Measurements from ENCODE around the gene AOX1. TPM values are rescaled to one million over a fixed set of nuclear protein-coding genes. Genes with fewer than 3 reads are reported as not detected.

The AOX1 gene
- total and polyA plus RNA-seq, 2 of the 8 experiments (the other 6 are each of a cell fraction or from before 2014, with no cell fraction given): 5.6 to 8.3 TPM

DNA sequence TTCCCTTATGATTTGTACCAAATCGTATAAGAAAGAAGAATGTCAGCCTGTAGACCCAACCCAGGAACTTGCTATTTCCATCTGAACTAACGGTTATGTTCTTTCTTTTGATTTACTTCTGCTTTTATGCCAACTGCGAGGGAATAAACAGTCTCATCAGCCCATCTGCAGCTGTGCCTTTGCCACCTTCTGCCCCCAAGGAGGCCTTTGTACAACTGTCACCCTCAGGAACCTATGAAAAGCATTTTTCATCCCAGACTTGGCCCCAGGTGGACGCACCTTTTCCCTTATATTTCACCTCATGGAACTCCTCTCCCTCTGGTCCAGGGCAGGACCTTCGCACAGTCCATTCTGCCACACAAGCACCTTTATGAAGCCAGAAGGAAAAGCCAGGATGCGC, 109.8 kb downstream of the AOX1 start (continued):
- no peak for TF ChIP-seq SP4 (IDR thresholded peaks at IDR 0.05; ENCODE audit: low read length)
- no peak for TF ChIP-seq SP2 (IDR thresholded peaks at IDR 0.05; ENCODE audit: low read length)
- no peak for TF ChIP-seq CTBP2 (IDR thresholded peaks at IDR 0.05; ENCODE audit: borderline replicate concordance, insufficient read depth, insufficient read length, low read length)
- TF ChIP-seq, protein P1, sequence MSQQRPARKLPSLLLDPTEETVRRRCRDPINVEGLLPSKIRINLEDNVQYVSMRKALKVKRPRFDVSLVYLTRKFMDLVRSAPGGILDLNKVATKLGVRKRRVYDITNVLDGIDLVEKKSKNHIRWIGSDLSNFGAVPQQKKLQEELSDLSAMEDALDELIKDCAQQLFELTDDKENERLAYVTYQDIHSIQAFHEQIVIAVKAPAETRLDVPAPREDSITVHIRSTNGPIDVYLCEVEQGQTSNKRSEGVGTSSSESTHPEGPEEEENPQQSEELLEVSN (IDR thresholded peaks at IDR 0.05): no peak
